MCF 10A (cell line): ENCODE results near the gene TBC1D22B. TPM values are rescaled to one million over a fixed set of nuclear protein-coding genes. Genes with fewer than 3 reads are reported as not detected.
A peak's percentile ranks its signal among the peaks of the same experiment; 100 is the strongest.
"Not testable (repeated sequence)": the region's sequence is repeated elsewhere in the genome, so short reads cannot be mapped to it uniquely, and the experiment has no call there.

Experiments
- BruUV-seq: library from RNA; stranded (reverse); fragments of 400-500 nt; replicated peaks from 2 replicates; lab custom pipeline; 2021; lab: Mats Ljungman, UMichigan
- CTCF ChIA-PET: fragments of 300-600 bp; sonication (Branson Sonifier 250); formaldehyde crosslinking; extraction: SDS; loops from one replicate; lab custom pipeline; 2021; ENCODE audit warnings: antibody characterized with exemption, inconsistent platforms; lab: Yijun Ruan, JAX
- POLR2A ChIA-PET: fragments of 300-600, 350-650 bp; sonication (Branson Sonifier 250); formaldehyde crosslinking; extraction: SDS; loops from one replicate; lab custom pipeline; 2020; ENCODE audit warnings: antibody characterized with exemption, inconsistent platforms; lab: Yijun Ruan, JAX
- DNase-seq: peaks from one replicate; pipeline ENCODE4 v3.0.0-alpha.2; 2018; ENCODE audit not compliant: unreplicated experiment
- H3K27ac Mint-ChIP-seq: one replicate; pipeline ENCODE4 v1.8.0; 2022; ENCODE audit warnings: mild to moderate bottlenecking, low read depth, mixed read lengths; ENCODE audit not compliant: unreplicated experiment
- H3K27me3 Mint-ChIP-seq: one replicate; pipeline ENCODE4 v1.8.0; 2022; ENCODE audit warnings: mixed read lengths; ENCODE audit not compliant: insufficient read depth, unreplicated experiment
- H3K36me3 Mint-ChIP-seq: one replicate; pipeline ENCODE4 v1.8.0; 2022; ENCODE audit warnings: mild to moderate bottlenecking, moderate library complexity, mixed read lengths; ENCODE audit not compliant: insufficient read depth, unreplicated experiment
- H3K4me1 Mint-ChIP-seq: one replicate; pipeline ENCODE4 v1.8.0; 2022; ENCODE audit warnings: mixed read lengths; ENCODE audit not compliant: insufficient read depth, unreplicated experiment
- H3K4me3 Mint-ChIP-seq: one replicate; pipeline ENCODE4 v1.8.0; 2022; ENCODE audit warnings: mild to moderate bottlenecking, moderate library complexity, mixed read lengths; ENCODE audit not compliant: unreplicated experiment
- H3K9me3 Mint-ChIP-seq: one replicate; pipeline ENCODE4 v1.8.0; 2022; ENCODE audit warnings: mixed read lengths; ENCODE audit not compliant: unreplicated experiment
- intact Hi-C: fragments of 100-400 bp; cut with micrococcal nuclease; formaldehyde crosslinking; loops from 2 replicates; pipeline ENCODE4 v1.14.1; 2022
- total RNA-seq: library from RNA; stranded (reverse); gene quantifications from 2 replicates; pipeline ENCODE4 v1.2.3, GENCODE V29; 2022
- TF ChIP-seq, protein P1 (sequence below): fragments of 200-600 bp; IDR thresholded peaks from one replicate; pipeline ENCODE4 v1.8.0; 2022; ENCODE audit warnings: antibody characterized with exemption, mild to moderate bottlenecking; ENCODE audit not compliant: unreplicated experiment

Gene TBC1D22B
- total RNA-seq, 1 experiment from 2014 or later = 12.9 TPM

DNA sequence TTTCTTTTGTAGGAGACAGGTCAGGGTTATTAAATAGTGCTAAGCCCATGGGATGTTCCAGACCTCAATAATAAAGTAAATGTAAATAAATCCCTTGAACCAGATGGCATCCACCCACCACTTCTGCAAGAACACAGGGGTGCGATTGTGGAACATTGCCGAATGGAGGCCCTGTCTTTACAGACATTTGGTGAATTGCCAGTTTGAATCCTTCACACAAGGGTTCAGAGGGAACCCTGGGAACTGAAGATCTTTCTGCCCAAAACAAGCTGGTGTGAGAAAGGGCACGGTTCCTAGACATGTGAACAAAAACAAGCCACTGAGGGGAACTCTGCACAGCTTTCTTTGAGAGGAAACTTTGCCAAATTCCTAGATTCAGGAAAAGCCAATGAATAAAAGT, 66.0 kb downstream of the TBC1D22B start:
- DNase-seq = peak; percentile 35
- Mint-ChIP-seq H3K36me3 (peaks cover 30% of the 10 kb centered on the region), H3K4me3 (no peak overlapping the region), H3K27me3 (no peaks in the 10 kb centered on the region), H3K4me1 (peaks cover 11% of the 10 kb centered on the region), H3K27ac (no peak overlapping the region), H3K9me3 (no peaks in the 10 kb centered on the region)
- ChIA-PET POLR2A (interaction anchor here (1.6 kb wide), 1 partner anchor 9 kb away, joined by 6 read pairs; no protein-coding TSS in a partner anchor), CTCF (interaction anchor here (0.6 to 4.2 kb wide), 6 partner anchors 10 to 368 kb away, joined by 3 to 62 read pairs (median 4); no protein-coding TSS in a partner anchor)
- intact Hi-C loops = no loop called here
- BruUV-seq = no TSS peak
- TF ChIP-seq, protein P1, sequence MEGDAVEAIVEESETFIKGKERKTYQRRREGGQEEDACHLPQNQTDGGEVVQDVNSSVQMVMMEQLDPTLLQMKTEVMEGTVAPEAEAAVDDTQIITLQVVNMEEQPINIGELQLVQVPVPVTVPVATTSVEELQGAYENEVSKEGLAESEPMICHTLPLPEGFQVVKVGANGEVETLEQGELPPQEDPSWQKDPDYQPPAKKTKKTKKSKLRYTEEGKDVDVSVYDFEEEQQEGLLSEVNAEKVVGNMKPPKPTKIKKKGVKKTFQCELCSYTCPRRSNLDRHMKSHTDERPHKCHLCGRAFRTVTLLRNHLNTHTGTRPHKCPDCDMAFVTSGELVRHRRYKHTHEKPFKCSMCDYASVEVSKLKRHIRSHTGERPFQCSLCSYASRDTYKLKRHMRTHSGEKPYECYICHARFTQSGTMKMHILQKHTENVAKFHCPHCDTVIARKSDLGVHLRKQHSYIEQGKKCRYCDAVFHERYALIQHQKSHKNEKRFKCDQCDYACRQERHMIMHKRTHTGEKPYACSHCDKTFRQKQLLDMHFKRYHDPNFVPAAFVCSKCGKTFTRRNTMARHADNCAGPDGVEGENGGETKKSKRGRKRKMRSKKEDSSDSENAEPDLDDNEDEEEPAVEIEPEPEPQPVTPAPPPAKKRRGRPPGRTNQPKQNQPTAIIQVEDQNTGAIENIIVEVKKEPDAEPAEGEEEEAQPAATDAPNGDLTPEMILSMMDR = no peak

DNA sequence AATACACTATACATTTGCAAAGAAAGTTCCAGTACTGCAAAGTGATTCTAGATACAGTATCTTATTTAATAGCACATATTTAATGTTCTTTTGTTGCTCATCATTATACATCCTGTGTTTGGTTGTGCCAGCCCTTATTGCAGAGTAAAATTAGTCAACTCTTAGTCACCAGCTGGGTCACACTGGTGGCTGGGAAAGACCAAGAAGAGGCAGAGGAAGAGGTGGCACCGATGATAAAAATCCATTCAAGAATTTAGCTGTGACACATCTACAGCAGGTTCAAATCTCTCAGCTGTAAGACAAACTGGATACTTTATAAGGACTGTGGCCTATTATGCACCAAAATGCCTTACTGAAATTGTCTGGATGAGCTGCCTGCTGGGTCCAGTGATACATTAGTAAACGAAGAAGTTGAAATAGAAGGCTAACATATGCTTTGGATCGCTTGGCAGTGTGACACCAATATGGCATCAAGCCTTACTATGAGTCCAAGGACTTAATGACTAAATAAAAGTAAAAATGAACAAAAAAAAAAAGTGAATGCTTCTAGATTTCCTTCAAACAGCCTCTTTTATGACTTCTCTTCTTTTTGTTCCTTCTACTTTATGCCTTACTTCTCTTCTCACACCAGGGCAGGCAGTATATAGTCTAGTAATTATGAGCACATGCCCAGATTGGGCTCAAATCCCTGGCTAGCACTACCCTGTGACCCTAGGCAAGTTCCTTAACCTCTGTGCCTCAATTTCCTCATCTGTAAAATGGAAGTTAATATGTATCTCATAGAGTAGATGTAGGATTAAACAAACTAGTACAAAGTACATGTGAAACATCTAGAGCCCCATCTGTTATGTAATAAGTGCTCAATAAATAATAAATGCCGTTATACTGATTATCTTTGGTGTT, 66.8 kb downstream of the TBC1D22B start:
- Mint-ChIP-seq H3K36me3 (peaks cover 30% of the 10 kb centered on the region), H3K27me3 (no peaks in the 10 kb centered on the region), H3K9me3 (no peaks in the 10 kb centered on the region), H3K27ac (no peak overlapping the region), H3K4me1 (peaks cover 11% of the 10 kb centered on the region), H3K4me3 (no peak overlapping the region)
- DNase-seq = peak; percentile 47
- TF ChIP-seq, protein P1 = no peak
- POLR2A ChIA-PET = interaction anchor here (1.6 kb wide), 1 partner anchor 10 kb away, joined by 6 read pairs; no protein-coding TSS in a partner anchor
- no TSS peak for BruUV-seq
- intact Hi-C loops = loop anchor here (2.0 kb wide), 2 partner anchors 56 to 368 kb away; no protein-coding TSS in a partner anchor
- CTCF ChIA-PET = interaction anchor here (0.5 to 4.2 kb wide), 13 partner anchors 9 to 514 kb away, joined by 3 to 62 read pairs (median 5); no protein-coding TSS in a partner anchor

DNA sequence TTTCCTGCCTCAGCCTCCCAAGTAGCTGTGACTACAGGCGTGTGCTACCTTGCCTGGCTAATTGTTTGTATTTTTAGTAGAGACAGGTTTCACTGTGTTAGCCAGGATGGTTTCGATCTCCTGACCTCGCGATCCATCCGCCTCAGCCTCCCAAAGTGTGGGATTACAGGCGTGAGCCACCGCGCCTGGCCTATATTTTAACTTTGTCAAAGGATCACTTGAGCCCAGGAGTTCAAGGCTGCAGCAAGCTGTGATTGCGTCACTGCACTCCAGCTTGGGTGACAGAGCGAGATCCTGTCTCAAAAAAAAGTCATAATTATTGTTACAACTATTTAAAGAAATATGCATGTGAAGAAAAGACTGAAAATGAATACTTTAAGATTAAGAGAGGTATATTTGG, 72.8 kb downstream of the TBC1D22B start:
- H3K36me3 Mint-ChIP-seq = peaks cover 18% of the 10 kb centered on the region

DNA sequence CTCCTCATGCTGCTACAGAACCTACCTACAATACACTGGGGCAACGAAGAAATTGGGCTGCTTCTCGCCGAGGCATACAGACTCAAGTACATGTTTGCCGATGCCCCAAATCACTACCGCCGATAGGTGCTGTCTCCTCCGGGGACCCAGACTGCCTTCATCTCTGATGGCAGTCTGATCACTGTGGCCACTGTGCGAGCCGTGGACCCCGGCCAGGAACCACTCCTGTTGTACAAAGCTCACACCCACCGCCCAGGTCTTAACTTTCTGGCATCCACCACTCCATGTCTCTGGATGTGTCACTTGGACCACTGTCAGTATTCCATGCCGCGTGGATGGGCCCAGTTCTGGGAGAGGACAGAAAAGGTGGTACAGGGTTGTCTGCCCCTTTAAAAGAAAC, 73.5 kb downstream of the TBC1D22B start:
- TF ChIP-seq, protein P1 = no peak
- no peak for DNase-seq
- POLR2A ChIA-PET = no interaction called here
- H3K9me3 Mint-ChIP-seq = no peaks in the 10 kb centered on the region
- BruUV-seq = no TSS peak
- no peak overlapping the region for H3K4me3 Mint-ChIP-seq
- peaks cover 13% of the 10 kb centered on the region for H3K36me3 Mint-ChIP-seq
- H3K27me3 Mint-ChIP-seq = no peaks in the 10 kb centered on the region
- no peak overlapping the region for H3K27ac Mint-ChIP-seq
- H3K4me1 Mint-ChIP-seq = no peaks in the 10 kb centered on the region
- CTCF ChIA-PET = no interaction called here
- intact Hi-C loops = no loop called here

More for the DNA sequence above, 72.8 kb downstream of the TBC1D22B start:
- H3K4me1 Mint-ChIP-seq, intact Hi-C loops, H3K4me3 Mint-ChIP-seq, H3K9me3 Mint-ChIP-seq, H3K27ac Mint-ChIP-seq, BruUV-seq, H3K27me3 Mint-ChIP-seq, DNase-seq: not testable (repeated sequence)
- ChIA-PET POLR2A (interaction anchor here (1.1 kb wide), 1 partner anchor 103 kb away, joined by 3 read pairs; the partner anchor contains the start of gene CMTR1), CTCF (interaction anchor here (0.7 to 0.8 kb wide), 2 partner anchors 22 to 52 kb away, joined by 3 read pairs; no protein-coding TSS in a partner anchor)
